ENCODE data around the gene RIC8B. TPM values are rescaled to one million over a fixed set of nuclear protein-coding genes. Genes with fewer than 3 reads are reported as not detected.
"Not testable (repeated sequence)": the region's sequence is repeated elsewhere in the genome, so short reads cannot be mapped to it uniquely, and the experiment has no call there.

RIC8B gene
- total and polyA plus RNA-seq, 2 donors, result 5.8 to 10.2 TPM

- H3K4me3 ChIP-seq (ENCODE audit: low read length in 2 of 2); H3K27ac ChIP-seq (ENCODE audit: low read depth in 1 of 2, low read length in 1 of 2); DNase-seq (ENCODE audit: low read depth in 6 of 9, low spot score in 9 of 9); H3K4me1 ChIP-seq (ENCODE audit: control insufficient read depth in 2 of 2, insufficient read depth in 2 of 2, low read length in 2 of 2); H3K9me3 ChIP-seq (ENCODE audit: control insufficient read depth in 2 of 2, insufficient read depth in 1 of 2, low read length in 1 of 2); H3K36me3 ChIP-seq (ENCODE audit: control insufficient read depth in 2 of 2, insufficient read depth in 2 of 2, low read length in 1 of 2); H3K27me3 ChIP-seq (ENCODE audit: control insufficient read depth in 2 of 2, insufficient read depth in 1 of 2, low read length in 1 of 2): not testable (repeated sequence)
- 97% methylated on average over 2 of the region's 2 CpGs for WGBS
Measured at GRCh38 chr12:106923594-106923993, 149.1 kb downstream of the RIC8B start.

GRCh38 chr12:106924268-106924861, 149.9 kb downstream of the RIC8B start:
- no peak for DNase-seq (ENCODE audit: low read depth in 6 of 9, low spot score in 9 of 9)
- H3K4me3 ChIP-seq (ENCODE audit: low read length in 2 of 2), result no peak overlapping the region
- H3K9me3 ChIP-seq (ENCODE audit: control insufficient read depth in 2 of 2, insufficient read depth in 1 of 2, low read length in 1 of 2), result no peaks in the 10 kb centered on the region

GRCh38 chr12:106926657-106927056, 152.2 kb downstream of the RIC8B start:
- H3K27me3 ChIP-seq (ENCODE audit: control insufficient read depth in 2 of 2, insufficient read depth in 1 of 2, low read length in 1 of 2), result peaks cover 0 to 2% of the 10 kb centered on the region in 2 donors
- WGBS, result 100% methylated on average over 1 of the region's 1 CpG
- no peaks in the 10 kb centered on the region for H3K4me1 ChIP-seq (ENCODE audit: control insufficient read depth in 2 of 2, insufficient read depth in 2 of 2, low read length in 2 of 2)
- no peaks in the 10 kb centered on the region for H3K36me3 ChIP-seq (ENCODE audit: control insufficient read depth in 2 of 2, insufficient read depth in 2 of 2, low read length in 1 of 2)
- no peak overlapping the region for H3K27ac ChIP-seq (ENCODE audit: low read depth in 1 of 2, low read length in 1 of 2)
- no peak overlapping the region for H3K4me3 ChIP-seq (ENCODE audit: low read length in 2 of 2)
- DNase-seq (ENCODE audit: low read depth in 6 of 9, low spot score in 9 of 9), result no peak
- no peaks in the 10 kb centered on the region for H3K9me3 ChIP-seq (ENCODE audit: control insufficient read depth in 2 of 2, insufficient read depth in 1 of 2, low read length in 1 of 2)

More at GRCh38 chr12:106924268-106924861, 149.9 kb downstream of the RIC8B start:
- H3K27me3 ChIP-seq (ENCODE audit: control insufficient read depth in 2 of 2, insufficient read depth in 1 of 2, low read length in 1 of 2), result peaks cover 0 to 2% of the 10 kb centered on the region in 2 donors
- no peaks in the 10 kb centered on the region for H3K4me1 ChIP-seq (ENCODE audit: control insufficient read depth in 2 of 2, insufficient read depth in 2 of 2, low read length in 2 of 2)
- no peak overlapping the region for H3K27ac ChIP-seq (ENCODE audit: low read depth in 1 of 2, low read length in 1 of 2)
- 78% methylated on average over 3 of the region's 3 CpGs for WGBS
- H3K36me3 ChIP-seq (ENCODE audit: control insufficient read depth in 2 of 2, insufficient read depth in 2 of 2, low read length in 1 of 2), result no peaks in the 10 kb centered on the region

GRCh38 chr12:106934277-106934676, 159.8 kb downstream of the RIC8B start:
- no peak overlapping the region for H3K27ac ChIP-seq (ENCODE audit: low read depth in 1 of 2, low read length in 1 of 2)
- no peaks in the 10 kb centered on the region for H3K9me3 ChIP-seq (ENCODE audit: control insufficient read depth in 2 of 2, insufficient read depth in 1 of 2, low read length in 1 of 2)
- WGBS, result 86% methylated on average over 3 of the region's 3 CpGs
- H3K36me3 ChIP-seq (ENCODE audit: control insufficient read depth in 2 of 2, insufficient read depth in 2 of 2, low read length in 1 of 2), result no peaks in the 10 kb centered on the region
- DNase-seq (ENCODE audit: low read depth in 6 of 9, low spot score in 9 of 9), result no peak
- H3K4me3 ChIP-seq (ENCODE audit: low read length in 2 of 2), result no peak overlapping the region
- H3K4me1 ChIP-seq (ENCODE audit: control insufficient read depth in 2 of 2, insufficient read depth in 2 of 2, low read length in 2 of 2), result no peaks in the 10 kb centered on the region
- H3K27me3 ChIP-seq (ENCODE audit: control insufficient read depth in 2 of 2, insufficient read depth in 1 of 2, low read length in 1 of 2), result peaks cover 0 to 2% of the 10 kb centered on the region in 2 donors

Other genes with a start within 250 kb of the RIC8B start
- gene RFX4, start 191.7 kb upstream of the RIC8B start, total RNA-seq, result 0.05 TPM
- 0.23 TPM for gene RFX4, start 191.7 kb upstream of the RIC8B start, polyA plus RNA-seq
- 25.3 TPM for gene TMEM263, start 181.2 kb downstream of the RIC8B start, total RNA-seq
- 46.4 TPM for gene TMEM263, start 181.2 kb downstream of the RIC8B start, polyA plus RNA-seq
- 11.1 TPM for gene MTERF2, start 212.5 kb downstream of the RIC8B start, total RNA-seq
- 18.8 TPM for gene MTERF2, start 212.5 kb downstream of the RIC8B start, polyA plus RNA-seq

Measured in thymus (tissue), 11 donors.